GM11168 (cell line): Measurements from ENCODE around the gene TCEAL8.
"Not testable (repeated sequence)": the region's sequence is repeated elsewhere in the genome, so short reads cannot be mapped to it uniquely, and the experiment has no call there.

ENCODE experiments used
- in situ Hi-C: fragments of 300-500 bp; cut with MboI; formaldehyde crosslinking; loops from one replicate; pipeline ENCODE4 v1.12.0; 2022; ENCODE audit warnings: low sequenced_read_pairs; ENCODE audit not compliant: unreplicated experiment

TCEAL8 gene

GRCh38 chrX:103254921-103255493 is at the start of gene TCEAL8:
TCEAL8 (minus strand) TSS chrX:103255155; CDS start chrX:103253979, 1,176 bp downstream.
- in situ Hi-C loops = no loop called here

- in situ Hi-C loops = no loop called here
Measured at GRCh38 chrX:103304705-103305104, 49.8 kb upstream of the TCEAL8 start.

GRCh38 chrX:103293118-103293517 is 38.2 kb upstream of the TCEAL8 start:
- in situ Hi-C loops = no loop called here

GRCh38 chrX:103279624-103280023 is 24.7 kb upstream of the TCEAL8 start:
- in situ Hi-C loops = no loop called here

- in situ Hi-C loops = no loop called here
Measured at GRCh38 chrX:103276581-103277002, 21.6 kb upstream of the TCEAL8 start, which contains the start of gene TCEAL5. TCEAL5 (minus strand) TSS chrX:103276750; CDS start chrX:103274563, 2,187 bp downstream.

- in situ Hi-C loops = no loop called here
Measured at GRCh38 chrX:103275947-103276567, 21.1 kb upstream of the TCEAL8 start.

GRCh38 chrX:103274284-103274683 is 19.3 kb upstream of the TCEAL8 start:
- in situ Hi-C loops = no loop called here

- in situ Hi-C loops = no loop called here
Measured at GRCh38 chrX:103258275-103258674, 3.3 kb upstream of the TCEAL8 start.

GRCh38 chrX:103256651-103257050 is 1.7 kb upstream of the TCEAL8 start:
- in situ Hi-C loops = no loop called here

- in situ Hi-C loops = no loop called here
Measured at GRCh38 chrX:103254171-103254824, 657 bp downstream of the TCEAL8 start.

GRCh38 chrX:103253608-103254007 is 1.3 kb downstream of the TCEAL8 start:
- in situ Hi-C loops = no loop called here

- in situ Hi-C loops = no loop called here
Measured at GRCh38 chrX:103250977-103251376, 4.0 kb downstream of the TCEAL8 start.

- in situ Hi-C loops = no loop called here
Measured at GRCh38 chrX:103249805-103250204, 5.2 kb downstream of the TCEAL8 start.

GRCh38 chrX:103248553-103248952 is 6.4 kb downstream of the TCEAL8 start:
- in situ Hi-C loops = no loop called here

- in situ Hi-C loops = no loop called here
Measured at GRCh38 chrX:103240155-103240554, 14.8 kb downstream of the TCEAL8 start.

- in situ Hi-C loops = no loop called here
Measured at GRCh38 chrX:103236296-103236695, 18.7 kb downstream of the TCEAL8 start.

GRCh38 chrX:103235608-103236007 is 19.3 kb downstream of the TCEAL8 start:
- in situ Hi-C loops = not testable (repeated sequence)

- in situ Hi-C loops = no loop called here
Measured at GRCh38 chrX:103234869-103235268, 20.1 kb downstream of the TCEAL8 start.

GRCh38 chrX:103233263-103233662 is 21.7 kb downstream of the TCEAL8 start:
- in situ Hi-C loops = no loop called here

- in situ Hi-C loops = not testable (repeated sequence)
Measured at GRCh38 chrX:103225918-103226317, 29.0 kb downstream of the TCEAL8 start.

- in situ Hi-C loops = no loop called here
Measured at GRCh38 chrX:103220511-103221323, 34.2 kb downstream of the TCEAL8 start.
